DMS79 (cell line): ENCODE results near the gene ERRFI1.

Experiments used
- DNase-seq: peaks from one replicate; lab custom pipeline; 2025; lab: John Stamatoyannopoulos, UW

The ERRFI1 gene

DNA sequence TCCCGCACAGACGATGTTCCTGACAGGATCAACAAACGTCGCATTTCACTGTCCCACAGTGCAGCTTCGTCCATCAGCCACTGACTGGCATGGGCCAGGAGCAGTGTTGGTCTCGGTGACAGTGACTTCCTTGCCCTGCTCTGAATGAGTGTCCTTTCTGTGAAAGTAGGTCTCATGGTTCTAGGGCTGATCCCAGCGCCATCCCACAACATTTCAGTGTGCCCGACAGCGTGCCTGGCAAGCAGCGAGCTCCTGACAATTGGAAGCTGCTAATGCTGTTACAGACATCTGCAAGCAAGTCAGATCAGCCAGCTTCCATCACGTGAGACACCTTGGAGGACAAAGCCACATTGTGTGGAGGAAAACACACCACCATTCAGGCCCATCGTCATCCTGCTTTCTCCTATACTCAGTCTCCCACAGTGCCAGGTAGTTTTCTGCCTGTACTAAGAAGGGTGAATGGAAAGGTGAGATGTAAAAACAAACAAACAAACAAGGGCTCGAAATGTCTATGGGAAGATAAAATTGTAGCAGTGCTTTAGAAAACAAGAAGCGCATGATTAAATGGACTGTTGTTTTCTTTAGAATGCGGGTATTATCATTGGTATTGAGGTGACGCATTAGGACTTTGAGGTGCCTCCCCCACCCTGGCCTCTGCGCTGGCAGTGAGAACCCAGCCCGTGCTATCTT, 21.9 kb downstream of the ERRFI1 start:
- no peak for DNase-seq

- no peak for DNase-seq
Measured at GRCh38 chr1:8003438-8004112, 22.5 kb downstream of the ERRFI1 start.

- no peak for DNase-seq
Measured at GRCh38 chr1:8002921-8003320, 23.2 kb downstream of the ERRFI1 start.

GRCh38 chr1:8002329-8002910, 23.7 kb downstream of the ERRFI1 start:
- DNase-seq, result no peak

- no peak for DNase-seq
Measured at GRCh38 chr1:7995437-7995836, 30.7 kb downstream of the ERRFI1 start.

DNA sequence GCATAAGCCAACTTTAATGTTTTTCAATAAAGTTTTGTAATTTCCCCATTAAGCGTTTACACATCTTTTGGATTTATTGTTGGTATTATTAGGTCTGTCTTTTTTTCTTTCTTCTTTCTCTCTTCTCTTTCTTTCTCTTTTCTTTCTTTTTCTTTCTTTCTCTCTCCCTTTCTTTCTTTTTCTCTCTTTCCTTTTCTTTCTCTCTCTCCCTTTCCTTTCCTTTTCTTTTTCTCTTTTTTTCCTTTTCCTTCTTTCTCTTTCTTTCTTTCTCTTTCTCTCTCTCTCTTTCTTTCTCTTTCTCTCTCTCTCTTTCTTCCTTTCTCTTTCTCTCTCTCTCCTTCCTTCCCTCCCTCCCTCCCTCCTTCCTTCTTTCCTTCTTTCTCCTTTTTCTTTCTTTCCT, 31.3 kb downstream of the ERRFI1 start:
- no peak for DNase-seq

DNA sequence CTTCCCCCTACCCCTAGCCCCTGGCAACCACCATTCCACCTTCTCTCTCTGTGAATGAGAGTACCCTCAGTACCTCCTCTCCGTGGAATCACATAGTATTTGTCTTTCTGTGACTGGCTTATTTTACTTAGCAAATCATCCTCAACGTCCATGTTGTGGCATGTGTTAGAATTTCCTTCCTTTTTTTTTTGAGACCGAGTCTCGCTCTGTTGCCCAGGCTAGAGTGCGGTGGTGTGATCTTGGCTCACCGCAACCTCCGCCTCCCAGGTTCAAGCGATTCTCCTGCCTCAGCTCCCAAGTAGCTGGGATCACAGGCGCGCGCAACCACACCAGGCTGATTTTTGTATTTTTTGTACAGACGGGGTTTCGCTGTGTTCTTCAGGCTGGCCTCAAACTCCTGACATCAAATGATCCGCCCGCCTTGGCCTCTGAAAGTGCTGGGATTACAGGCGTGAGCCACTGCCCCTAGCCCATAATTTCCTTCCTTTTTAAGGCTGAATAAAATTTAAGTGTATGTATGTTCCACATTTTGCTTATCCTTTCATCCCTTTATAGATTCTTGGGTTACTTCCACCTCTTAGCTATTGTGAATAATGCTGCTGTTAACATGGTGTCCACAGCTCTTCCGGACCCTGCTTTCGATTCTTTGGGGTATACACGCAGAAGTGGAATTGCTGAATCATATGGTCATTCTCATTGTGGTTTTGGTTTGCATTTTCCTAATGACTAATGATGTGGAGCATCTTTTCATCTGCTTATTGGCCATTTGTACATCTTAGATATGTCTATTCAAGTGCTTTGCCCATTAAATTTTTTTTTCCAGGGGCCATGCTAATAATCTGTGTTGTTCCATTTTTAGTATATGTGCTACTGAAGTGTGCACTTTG, 32.3 kb downstream of the ERRFI1 start:
- DNase-seq, result no peak

DNA sequence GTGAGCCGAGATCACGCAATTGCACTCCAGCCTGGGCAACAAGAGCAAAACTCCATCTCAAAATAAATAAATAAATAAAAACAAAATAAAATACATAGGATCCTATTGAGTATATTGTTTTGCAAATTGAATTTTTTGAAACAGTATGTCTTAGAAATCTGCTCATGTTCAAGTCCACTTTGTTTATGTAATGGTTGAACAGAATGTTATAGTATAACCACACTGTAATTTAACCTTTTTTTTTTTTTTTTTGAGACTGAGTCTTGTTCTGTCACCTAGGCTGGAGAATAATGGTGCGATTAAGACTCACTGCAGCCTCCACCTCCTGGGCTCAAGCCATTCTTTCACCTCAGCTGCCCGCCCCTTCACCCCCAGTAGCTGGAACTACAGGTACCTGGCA, 33.2 kb downstream of the ERRFI1 start:
- no peak for DNase-seq

DNA sequence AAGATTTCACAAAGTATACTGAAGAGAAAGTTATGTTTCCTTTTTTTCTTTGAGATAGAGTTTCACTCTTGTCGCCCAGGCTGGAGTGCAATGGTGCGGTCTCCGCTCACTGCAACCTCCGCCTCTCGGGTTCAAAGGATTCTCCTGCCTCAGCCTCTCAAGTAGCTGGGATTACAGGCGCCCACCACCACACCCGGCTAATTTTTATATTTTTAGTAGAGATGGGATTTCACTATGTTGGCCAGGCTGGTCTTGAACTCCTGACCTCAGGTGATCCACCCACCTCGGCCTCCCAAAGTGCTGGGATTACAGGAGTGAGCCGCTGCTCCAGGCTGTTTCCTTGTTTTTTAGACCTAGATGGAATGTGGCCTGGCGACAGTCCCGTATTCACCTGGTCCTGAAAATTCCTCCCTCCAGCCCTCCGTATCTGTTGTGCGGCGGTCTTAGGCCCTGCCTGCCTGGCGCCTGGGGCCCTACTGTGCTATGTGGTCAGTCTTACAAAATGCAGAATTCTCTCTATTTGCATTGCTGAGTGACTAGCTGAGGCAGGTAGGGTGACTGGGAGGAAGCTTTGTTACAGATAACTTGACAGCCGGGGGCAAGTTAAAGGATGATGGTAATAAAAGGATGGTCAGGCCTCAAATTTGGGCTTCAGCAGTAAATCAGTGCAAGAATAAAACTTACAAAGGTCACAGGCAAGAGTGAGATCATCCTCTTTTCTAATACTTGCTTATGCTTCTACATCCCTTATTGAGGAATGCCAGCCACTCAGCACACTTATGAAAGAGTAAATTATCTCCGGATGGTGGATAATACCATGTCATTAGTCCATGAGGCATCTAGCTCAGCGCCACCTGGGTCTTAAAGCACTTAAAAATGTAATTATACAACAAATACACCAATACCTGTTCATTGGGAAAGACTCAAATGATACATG, 34.3 kb downstream of the ERRFI1 start:
- no peak for DNase-seq

DNA sequence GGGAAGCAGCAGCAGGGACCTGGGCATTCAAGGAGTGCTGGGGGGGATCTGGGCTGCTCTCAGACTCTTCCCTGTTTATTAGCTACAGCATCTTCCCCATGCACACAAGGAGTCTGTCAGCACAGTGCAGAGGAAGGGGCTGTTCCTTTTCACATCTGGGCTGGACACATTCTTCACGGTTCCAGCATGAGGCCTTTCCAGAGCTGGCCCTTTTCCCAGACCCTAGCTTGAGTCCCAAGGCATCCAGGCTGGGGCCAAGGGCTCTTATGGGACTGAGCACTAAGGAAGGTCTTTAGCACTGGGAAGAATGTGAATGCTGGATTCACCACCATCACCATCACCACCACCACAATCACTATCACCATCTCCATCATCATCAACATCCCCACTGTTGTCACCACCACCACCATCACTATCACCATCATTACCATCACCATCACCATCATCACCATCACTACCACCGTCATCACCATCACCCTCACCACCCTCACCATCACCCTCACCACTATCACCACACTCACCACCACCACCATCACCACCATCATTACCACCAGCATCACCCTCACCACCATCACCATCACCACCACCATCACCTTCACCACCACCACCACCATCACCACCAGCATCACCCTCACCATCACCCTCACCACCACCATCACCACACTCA, 36.2 kb downstream of the ERRFI1 start:
- no peak for DNase-seq

- DNase-seq, result no peak
Measured at GRCh38 chr1:7988576-7988975, 37.5 kb downstream of the ERRFI1 start.

DNA sequence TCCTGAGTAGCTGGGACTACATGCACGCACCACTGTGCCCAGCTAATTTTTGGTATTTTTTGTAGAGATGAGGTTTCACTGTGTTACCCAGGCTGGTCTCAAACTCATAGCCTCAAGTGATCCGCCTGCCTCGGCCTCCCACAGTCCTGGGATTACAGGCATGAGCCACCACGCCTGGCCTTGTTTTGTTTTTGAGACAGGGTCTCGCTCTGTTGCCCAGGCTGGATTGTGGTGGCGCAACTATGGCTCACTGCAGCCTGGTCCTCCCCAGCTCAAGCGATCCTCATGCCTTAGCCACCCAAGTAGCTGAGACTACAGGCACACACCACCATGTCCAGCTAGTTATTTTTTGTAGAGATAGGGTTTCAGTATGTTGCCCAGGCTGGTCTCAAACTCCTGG, 38.6 kb downstream of the ERRFI1 start:
- DNase-seq, result no peak

GRCh38 chr1:7985851-7986612, 40.1 kb downstream of the ERRFI1 start:
- DNase-seq, result no peak

DNA sequence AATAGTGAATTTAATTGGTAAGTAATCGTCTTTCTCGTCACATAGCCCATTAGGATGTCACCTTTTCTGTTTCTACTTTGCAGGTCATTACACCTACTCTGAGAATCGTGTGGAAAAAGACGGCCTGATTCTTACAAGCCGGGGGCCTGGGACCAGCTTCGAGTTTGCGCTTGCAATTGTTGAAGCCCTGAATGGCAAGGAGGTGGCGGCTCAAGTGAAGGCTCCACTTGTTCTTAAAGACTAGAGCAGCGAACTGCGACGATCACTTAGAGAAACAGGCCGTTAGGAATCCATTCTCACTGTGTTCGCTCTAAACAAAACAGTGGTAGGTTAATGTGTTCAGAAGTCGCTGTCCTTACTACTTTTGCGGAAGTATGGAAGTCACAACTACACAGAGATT, 41.3 kb downstream of the ERRFI1 start:
- peak; percentile 38 for DNase-seq

DNA sequence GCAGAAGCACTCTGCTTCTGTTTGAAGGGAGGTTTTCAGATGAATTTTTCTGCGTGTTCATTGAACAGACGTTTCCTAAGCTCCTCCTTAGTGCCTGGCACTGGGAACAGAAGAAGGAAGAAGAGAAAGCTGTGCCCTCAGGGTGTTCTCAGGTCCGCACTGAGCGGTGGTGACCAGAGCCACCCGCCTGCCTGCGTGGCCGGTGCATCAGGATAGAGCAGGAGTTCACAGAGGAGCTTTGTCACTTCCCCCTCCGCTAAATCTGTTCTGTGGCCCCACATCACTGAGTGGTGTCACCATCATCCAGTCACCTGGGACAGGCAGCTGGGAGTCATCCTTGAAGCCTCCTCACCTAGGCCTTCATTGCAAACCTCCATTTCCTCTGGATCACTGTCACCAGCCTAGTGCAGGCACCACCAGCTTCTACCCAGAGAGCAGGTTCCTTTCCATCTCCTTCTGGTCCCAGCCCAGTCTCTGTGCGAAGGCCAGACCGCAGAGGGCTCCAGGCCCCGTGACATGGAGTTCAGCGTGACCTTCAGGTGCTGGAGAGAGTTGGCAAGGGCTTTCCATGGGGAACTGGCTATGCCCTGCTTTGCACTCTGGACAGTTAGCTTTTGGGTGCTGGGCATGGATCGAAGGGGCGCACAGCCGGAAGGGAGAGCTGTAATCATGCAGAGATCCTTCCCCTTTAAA, 42.9 kb downstream of the ERRFI1 start:
- DNase-seq, result no peak

- no peak for DNase-seq
Measured at GRCh38 chr1:7980984-7981383, 45.1 kb downstream of the ERRFI1 start.

DNA sequence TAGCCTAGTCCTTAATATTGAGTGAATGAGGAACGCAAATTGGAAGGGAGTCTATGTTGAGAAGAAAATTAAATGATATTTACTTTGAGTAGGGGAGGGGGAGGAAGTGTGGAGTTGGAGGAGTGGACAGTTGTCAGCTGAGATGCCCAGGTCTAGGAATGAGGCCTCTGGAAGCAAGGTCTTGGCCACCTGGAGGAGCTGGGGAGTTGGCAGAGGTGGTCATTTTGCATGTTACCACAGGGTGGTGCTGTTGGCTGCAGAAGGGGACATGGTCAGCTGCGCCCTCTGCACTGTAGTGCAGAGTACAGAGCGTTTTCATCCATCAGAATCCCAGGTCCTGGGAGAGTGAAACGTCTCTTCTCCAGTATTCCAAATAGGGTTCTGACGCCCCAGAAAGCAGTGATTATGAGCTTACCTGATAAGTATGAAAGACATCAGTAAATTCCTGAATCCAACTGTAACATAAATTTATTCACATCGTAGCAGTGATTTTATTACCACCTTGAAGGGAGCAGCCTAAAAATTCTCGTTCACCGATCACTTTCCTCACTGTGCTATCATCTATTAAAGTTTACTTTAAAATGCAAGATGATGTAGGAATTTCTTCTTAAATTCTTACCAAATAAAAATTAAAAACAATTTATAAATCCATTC, 50.8 kb downstream of the ERRFI1 start:
- peak; percentile 3 for DNase-seq

GRCh38 chr1:7973086-7973485, 53.0 kb downstream of the ERRFI1 start:
- DNase-seq, result no peak

- DNase-seq, result no peak
Measured at GRCh38 chr1:7972285-7972684, 53.8 kb downstream of the ERRFI1 start.
